GM23338 (cell line): ENCODE results near the gene PARD3. TPM values are rescaled to one million over a fixed set of nuclear protein-coding genes. Genes with fewer than 3 reads are reported as not detected.

Source experiments
- ATAC-seq: fragments of 200-7000 bp; cut with Tn5 transposase; 3 replicates; pipeline ENCODE4 v1.9.1; 2020
- DNase-seq: peaks from one replicate; pipeline ENCODE4 v3.0.0-alpha.2; 2015; ENCODE audit warnings: low spot score
- H2AFZ ChIP-seq: fragments of 200-600 bp; sonication (generic); 2 replicates; pipeline ENCODE4 v1.8.0; 2016; ENCODE audit warnings: antibody characterized with exemption, mild to moderate bottlenecking, moderate library complexity
- H3F3A ChIP-seq: fragments of 200-600 bp; sonication (generic); replicated peaks from 2 replicates; pipeline ENCODE4 v1.8.0; 2017; ENCODE audit warnings: antibody characterized with exemption, mixed run types, low read depth
- H3K27ac ChIP-seq: fragments of 200-600 bp; sonication (generic); 2 replicates; pipeline ENCODE4 v1.6.1; 2016; ENCODE audit warnings: low read depth
- H3K27me3 ChIP-seq: fragments of 200-600 bp; sonication (generic); 2 replicates; pipeline ENCODE4 v1.8.0; 2016; ENCODE audit warnings: mild to moderate bottlenecking, mixed run types, moderate library complexity; ENCODE audit not compliant: insufficient read depth
- H3K36me3 ChIP-seq: fragments of 200-600 bp; sonication (generic); 2 replicates; pipeline ENCODE4 v1.8.0; 2016; ENCODE audit warnings: mild to moderate bottlenecking; ENCODE audit not compliant: insufficient read depth
- H3K4me1 ChIP-seq: fragments of 200-600 bp; sonication (generic); 2 replicates; pipeline ENCODE4 v1.8.0; 2016; ENCODE audit warnings: mild to moderate bottlenecking, moderate library complexity; ENCODE audit not compliant: insufficient read depth
- H3K4me2 ChIP-seq: fragments of 200-600 bp; sonication (generic); 2 replicates; pipeline ENCODE4 v1.7.1; 2017; ENCODE audit warnings: mixed run types
- H3K4me3 ChIP-seq: fragments of 200-600 bp; sonication (generic); 2 replicates; pipeline ENCODE4 v1.6.1; 2016; ENCODE audit warnings: mixed run types
- H3K79me2 ChIP-seq: fragments of 200-600 bp; sonication (generic); replicated peaks from 2 replicates; pipeline ENCODE4 v1.8.0; 2017; ENCODE audit warnings: mild to moderate bottlenecking; ENCODE audit not compliant: insufficient read depth
- H3K9me2 ChIP-seq: fragments of 200-600 bp; sonication (generic); 2 replicates; pipeline ENCODE4 v1.8.0; 2017; ENCODE audit not compliant: insufficient read depth
- H4K20me1 ChIP-seq: fragments of 200-600 bp; sonication (generic); replicated peaks from 2 replicates; pipeline ENCODE4 v1.8.0; 2017; ENCODE audit warnings: mild to moderate bottlenecking; ENCODE audit not compliant: insufficient read depth
- H3K27ac Mint-ChIP-seq: 2 replicates; pipeline ENCODE4 v1.8.0; 2020; ENCODE audit warnings: inconsistent platforms, mild to moderate bottlenecking, moderate library complexity, mixed read lengths
- H3K27me3 Mint-ChIP-seq: 3 replicates; pipeline ENCODE4 v1.8.0; 2022; ENCODE audit warnings: low read depth, mild to moderate bottlenecking, moderate library complexity, mixed read lengths, inconsistent platforms; ENCODE audit not compliant: insufficient read depth, poor library complexity
- H3K36me3 Mint-ChIP-seq: 3 replicates; pipeline ENCODE4 v1.8.0; 2021; ENCODE audit warnings: low read depth, mild to moderate bottlenecking, inconsistent platforms, moderate library complexity, mixed read lengths
- H3K4me1 Mint-ChIP-seq: 3 replicates; pipeline ENCODE4 v1.8.0; 2020; ENCODE audit warnings: mild to moderate bottlenecking, inconsistent platforms, mixed read lengths
- H3K4me3 Mint-ChIP-seq: 3 replicates; pipeline ENCODE4 v1.8.0; 2021; ENCODE audit warnings: moderate library complexity, mild to moderate bottlenecking, inconsistent platforms, mixed read lengths
- H3K9me3 Mint-ChIP-seq: 3 replicates; pipeline ENCODE4 v1.8.0; 2020; ENCODE audit warnings: moderate library complexity, mild to moderate bottlenecking, inconsistent platforms, mixed read lengths
- CREB1 ChIP-seq: fragments of 250-450 bp; sonication (Bioruptor Pico); IDR thresholded peaks from 2 replicates; pipeline ENCODE4 v1.5.0; 2020; ENCODE audit warnings: low read depth, mild to moderate bottlenecking, moderate library complexity
- NANOG ChIP-seq: IDR thresholded peaks from 2 replicates; pipeline ENCODE4 v1.6.1; 2016; ENCODE audit warnings: antibody characterized with exemption, borderline replicate concordance
- STAT1 ChIP-seq: IDR thresholded peaks from one replicate; pipeline ENCODE4 v1.6.1; 2016; ENCODE audit warnings: antibody characterized with exemption; ENCODE audit not compliant: unreplicated experiment
- ZNF114 ChIP-seq: fragments of 250-450 bp; sonication (Bioruptor Pico); IDR thresholded peaks from 2 replicates; pipeline ENCODE4 v1.5.0; 2020; ENCODE audit warnings: mild to moderate bottlenecking, moderate library complexity
- polyA plus RNA-seq: library from polyadenylated mRNA; unstranded; fragments of >200 nt; fragmentation: Nextera tagmentation; extraction: Ambion mirVana; gene quantifications from 2 replicates; pipeline ENCODE4 v1.2.1, GENCODE V29; 2016
- total RNA-seq: library from RNA; depleted of rRNA; stranded (reverse); fragments of >200 nt; shearing (Covaris generic); gene quantifications from 2 replicates; pipeline ENCODE4 v1.2.3, GENCODE V29; 2014
- TF ChIP-seq, protein P1 (sequence below): IDR thresholded peaks from 2 replicates; pipeline ENCODE4 v1.6.1; 2016; ENCODE audit warnings: antibody characterized with exemption
- TF ChIP-seq, protein P2 (sequence below): fragments of 250-450 bp; sonication (Bioruptor Pico); IDR thresholded peaks from 2 replicates; pipeline ENCODE4 v1.5.0; 2020; ENCODE audit warnings: mild to moderate bottlenecking, moderate library complexity

The PARD3 gene
- total and polyA plus RNA-seq, 2 experiments from 2014 or later, result 30.2 to 51.4 TPM

DNA sequence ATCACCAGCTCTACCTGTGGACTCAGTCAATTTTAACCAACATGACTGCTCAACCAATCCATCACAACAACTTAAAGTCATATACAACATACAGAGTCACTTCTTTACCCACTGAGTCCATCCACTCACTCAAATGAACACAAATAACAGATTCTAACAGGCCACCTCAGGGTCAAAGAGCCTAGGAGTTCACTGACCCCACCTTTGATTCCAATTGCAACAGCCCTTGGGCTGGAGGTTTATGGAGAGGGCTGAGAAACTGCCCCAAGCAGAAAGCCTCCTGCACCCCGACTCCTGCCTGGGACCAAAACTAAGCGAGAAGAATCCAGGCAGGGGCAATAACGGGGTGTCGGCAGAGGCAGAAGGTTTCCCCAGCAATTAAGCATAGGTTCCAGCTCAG is 263.8 kb downstream of the PARD3 start (continued):
- TF ChIP-seq, protein P1, sequence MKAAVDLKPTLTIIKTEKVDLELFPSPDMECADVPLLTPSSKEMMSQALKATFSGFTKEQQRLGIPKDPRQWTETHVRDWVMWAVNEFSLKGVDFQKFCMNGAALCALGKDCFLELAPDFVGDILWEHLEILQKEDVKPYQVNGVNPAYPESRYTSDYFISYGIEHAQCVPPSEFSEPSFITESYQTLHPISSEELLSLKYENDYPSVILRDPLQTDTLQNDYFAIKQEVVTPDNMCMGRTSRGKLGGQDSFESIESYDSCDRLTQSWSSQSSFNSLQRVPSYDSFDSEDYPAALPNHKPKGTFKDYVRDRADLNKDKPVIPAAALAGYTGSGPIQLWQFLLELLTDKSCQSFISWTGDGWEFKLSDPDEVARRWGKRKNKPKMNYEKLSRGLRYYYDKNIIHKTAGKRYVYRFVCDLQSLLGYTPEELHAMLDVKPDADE, result no peak
- no peak for TF ChIP-seq CREB1 (CRISPR knock-in tag)

DNA sequence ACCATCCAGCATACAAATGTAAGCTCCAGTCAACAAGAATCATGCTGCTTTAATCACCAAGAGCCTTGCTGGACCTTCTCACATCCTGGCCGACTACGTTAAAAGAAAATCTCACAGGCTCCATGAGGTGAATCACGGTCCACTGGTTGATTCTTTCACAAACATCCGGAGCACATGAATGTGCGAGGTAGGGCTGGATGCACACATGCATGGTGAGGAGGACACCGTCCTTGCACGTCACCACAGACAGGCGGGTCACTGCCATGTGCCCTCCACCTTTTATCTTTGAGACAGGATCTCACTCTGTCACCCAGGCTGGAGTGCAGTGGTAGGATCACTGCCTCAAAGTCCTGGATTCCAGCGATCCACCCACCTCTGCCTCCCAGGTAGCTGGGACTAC is 265.1 kb downstream of the PARD3 start:
- no peak overlapping the region for H3K27ac ChIP-seq
- no peak overlapping the region for H3K4me2 ChIP-seq
- Mint-ChIP-seq H3K4me3 (no peak overlapping the region), H3K36me3 (no peaks in the 10 kb centered on the region), H3K27me3 (peaks cover 2% of the 10 kb centered on the region), H3K27ac (0 out of 2 replicates have a peak overlapping the region, but pooled peaks have one; percentile 45), H3K4me1 (peaks cover 28% of the 10 kb centered on the region), H3K9me3 (no peaks in the 10 kb centered on the region)
- H4K20me1 ChIP-seq, result no peaks in the 10 kb centered on the region
- no peaks in the 10 kb centered on the region for H3K9me2 ChIP-seq
- TF ChIP-seq NANOG (no peak), STAT1 (no peak), ZNF114 (CRISPR knock-in tag) (no peak)
- TF ChIP-seq, protein P2, sequence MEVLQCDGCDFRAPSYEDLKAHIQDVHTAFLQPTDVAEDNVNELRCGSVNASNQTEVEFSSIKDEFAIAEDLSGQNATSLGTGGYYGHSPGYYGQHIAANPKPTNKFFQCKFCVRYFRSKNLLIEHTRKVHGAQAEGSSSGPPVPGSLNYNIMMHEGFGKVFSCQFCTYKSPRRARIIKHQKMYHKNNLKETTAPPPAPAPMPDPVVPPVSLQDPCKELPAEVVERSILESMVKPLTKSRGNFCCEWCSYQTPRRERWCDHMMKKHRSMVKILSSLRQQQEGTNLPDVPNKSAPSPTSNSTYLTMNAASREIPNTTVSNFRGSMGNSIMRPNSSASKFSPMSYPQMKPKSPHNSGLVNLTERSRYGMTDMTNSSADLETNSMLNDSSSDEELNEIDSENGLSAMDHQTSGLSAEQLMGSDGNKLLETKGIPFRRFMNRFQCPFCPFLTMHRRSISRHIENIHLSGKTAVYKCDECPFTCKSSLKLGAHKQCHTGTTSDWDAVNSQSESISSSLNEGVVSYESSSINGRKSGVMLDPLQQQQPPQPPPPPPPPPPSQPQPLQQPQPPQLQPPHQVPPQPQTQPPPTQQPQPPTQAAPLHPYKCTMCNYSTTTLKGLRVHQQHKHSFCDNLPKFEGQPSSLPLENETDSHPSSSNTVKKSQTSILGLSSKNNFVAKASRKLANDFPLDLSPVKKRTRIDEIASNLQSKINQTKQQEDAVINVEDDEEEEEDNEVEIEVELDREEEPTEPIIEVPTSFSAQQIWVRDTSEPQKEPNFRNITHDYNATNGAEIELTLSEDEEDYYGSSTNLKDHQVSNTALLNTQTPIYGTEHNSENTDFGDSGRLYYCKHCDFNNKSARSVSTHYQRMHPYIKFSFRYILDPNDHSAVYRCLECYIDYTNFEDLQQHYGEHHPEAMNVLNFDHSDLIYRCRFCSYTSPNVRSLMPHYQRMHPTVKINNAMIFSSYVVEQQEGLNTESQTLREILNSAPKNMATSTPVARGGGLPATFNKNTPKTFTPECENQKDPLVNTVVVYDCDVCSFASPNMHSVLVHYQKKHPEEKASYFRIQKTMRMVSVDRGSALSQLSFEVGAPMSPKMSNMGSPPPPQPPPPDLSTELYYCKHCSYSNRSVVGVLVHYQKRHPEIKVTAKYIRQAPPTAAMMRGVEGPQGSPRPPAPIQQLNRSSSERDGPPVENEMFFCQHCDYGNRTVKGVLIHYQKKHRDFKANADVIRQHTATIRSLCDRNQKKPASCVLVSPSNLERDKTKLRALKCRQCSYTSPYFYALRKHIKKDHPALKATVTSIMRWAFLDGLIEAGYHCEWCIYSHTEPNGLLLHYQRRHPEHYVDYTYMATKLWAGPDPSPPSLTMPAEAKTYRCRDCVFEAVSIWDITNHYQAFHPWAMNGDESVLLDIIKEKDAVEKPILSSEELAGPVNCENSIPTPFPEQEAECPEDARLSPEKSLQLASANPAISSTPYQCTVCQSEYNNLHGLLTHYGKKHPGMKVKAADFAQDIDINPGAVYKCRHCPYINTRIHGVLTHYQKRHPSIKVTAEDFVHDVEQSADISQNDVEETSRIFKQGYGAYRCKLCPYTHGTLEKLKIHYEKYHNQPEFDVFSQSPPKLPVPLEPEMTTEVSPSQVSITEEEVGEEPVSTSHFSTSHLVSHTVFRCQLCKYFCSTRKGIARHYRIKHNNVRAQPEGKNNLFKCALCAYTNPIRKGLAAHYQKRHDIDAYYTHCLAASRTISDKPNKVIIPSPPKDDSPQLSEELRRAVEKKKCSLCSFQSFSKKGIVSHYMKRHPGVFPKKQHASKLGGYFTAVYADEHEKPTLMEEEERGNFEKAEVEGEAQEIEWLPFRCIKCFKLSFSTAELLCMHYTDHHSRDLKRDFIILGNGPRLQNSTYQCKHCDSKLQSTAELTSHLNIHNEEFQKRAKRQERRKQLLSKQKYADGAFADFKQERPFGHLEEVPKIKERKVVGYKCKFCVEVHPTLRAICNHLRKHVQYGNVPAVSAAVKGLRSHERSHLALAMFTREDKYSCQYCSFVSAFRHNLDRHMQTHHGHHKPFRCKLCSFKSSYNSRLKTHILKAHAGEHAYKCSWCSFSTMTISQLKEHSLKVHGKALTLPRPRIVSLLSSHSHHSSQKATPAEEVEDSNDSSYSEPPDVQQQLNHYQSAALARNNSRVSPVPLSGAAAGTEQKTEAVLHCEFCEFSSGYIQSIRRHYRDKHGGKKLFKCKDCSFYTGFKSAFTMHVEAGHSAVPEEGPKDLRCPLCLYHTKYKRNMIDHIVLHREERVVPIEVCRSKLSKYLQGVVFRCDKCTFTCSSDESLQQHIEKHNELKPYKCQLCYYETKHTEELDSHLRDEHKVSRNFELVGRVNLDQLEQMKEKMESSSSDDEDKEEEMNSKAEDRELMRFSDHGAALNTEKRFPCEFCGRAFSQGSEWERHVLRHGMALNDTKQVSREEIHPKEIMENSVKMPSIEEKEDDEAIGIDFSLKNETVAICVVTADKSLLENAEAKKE (CRISPR knock-in tag), result no peak
- TF ChIP-seq, protein P1, result no peak
- ATAC-seq (no peak), DNase-seq (no peak)
- H3F3A ChIP-seq, result no peaks in the 10 kb centered on the region; the same call in 1 of the 2 replicates
- no peaks in the 10 kb centered on the region for H3K36me3 ChIP-seq
- no peaks in the 10 kb centered on the region for H3K27me3 ChIP-seq
- no peak overlapping the region for H3K4me3 ChIP-seq
- peaks cover 17% of the 10 kb centered on the region for H3K4me1 ChIP-seq
- no peak overlapping the region for H2AFZ ChIP-seq
- peaks cover 27% of the 10 kb centered on the region; the same call in 1 of the 2 replicates for H3K79me2 ChIP-seq
